Esophagus muscularis mucosa (tissue), 3 donors: Measurements from ENCODE around the gene IGSF8.

Source experiments
- CTCF ChIP-seq, 3 experiments: fragments of 200-600 bp in 2 of 3; fragments of 450-650 bp in 1 of 3; sonication (generic) in 2 of 3; IDR thresholded peaks; one replicate each; pipeline ENCODE4 v1.5.1; 2017 to 2019; ENCODE audit warnings: antibody characterized with exemption in 3 of 3, mild to moderate bottlenecking in 2 of 3, moderate library complexity in 1 of 3
- POLR2A ChIP-seq: fragments of 450-650 bp; IDR thresholded peaks from one replicate; pipeline ENCODE4 v1.6.1; 2017; ENCODE audit warnings: antibody characterized with exemption, moderate library complexity, mild to moderate bottlenecking, low read depth
- POLR2AphosphoS5 ChIP-seq, 2 donors: sonication (generic); formaldehyde crosslinking; IDR thresholded peaks; one replicate each; pipeline ENCODE4 v1.6.1; 2017; ENCODE audit warnings: antibody characterized with exemption in 2 of 2

- TF ChIP-seq POLR2A, result no peak
- TF ChIP-seq CTCF (IDR thresholded peaks at IDR 0.05), result no peak
- no peak for TF ChIP-seq POLR2AphosphoS5 (IDR thresholded peaks at IDR 0.05)
These were observed 46.5 kb upstream of the IGSF8 start for GRCh38 chr1:160144921-160145320.
